K562 (cell line): ENCODE results near the gene BUB3. TPM values are rescaled to one million over a fixed set of nuclear protein-coding genes. Genes with fewer than 3 reads are reported as not detected.
A peak's percentile ranks its signal among the peaks of the same experiment; 100 is the strongest.

Experiments
- ATAC-seq: fragments of 200-7000 bp; cut with Tn5 transposase; 3 replicates; pipeline ENCODE4 v1.9.1; 2020; ENCODE audit warnings: moderate library complexity
- BruUV-seq: library from RNA; stranded (reverse); fragments of 400-500 nt; replicated peaks from 2 replicates; lab custom pipeline; 2021; lab: Mats Ljungman, UMichigan
- CTCF ChIA-PET: fragments of 300-600 bp; formaldehyde crosslinking; extraction: SDS; loops from one replicate; lab custom pipeline; 2021; ENCODE audit warnings: low intra/inter-chr PET ratio; lab: Yijun Ruan, JAX
- POLR2A ChIA-PET: fragments of 300-600, 350-650 bp; sonication (Branson Sonifier 250); formaldehyde crosslinking; extraction: SDS; loops from one replicate; lab custom pipeline; 2021; ENCODE audit warnings: antibody characterized with exemption, inconsistent platforms; lab: Yijun Ruan, JAX
- DNase-seq, 4 experiments: peaks; one replicate each; pipeline versions ENCODE4 v3.0.0 to v3.0.0-alpha.2; 2011 to 2018; ENCODE audit warnings: low spot score in 3 of 4, mixed read lengths in 3 of 4; ENCODE audit errors: extremely low read depth in 1 of 4
- FAIRE-seq: peaks from 2 replicates; lab custom pipeline; 2011; peaks lifted over from hg19 to GRCh38; lab: Jason Lieb, UNC
- H2AFZ ChIP-seq: 2 replicates; pipeline ENCODE4 v1.6.0; 2011; ENCODE audit warnings: low read depth, low read length, control low read depth, inconsistent platforms
- H3K27ac ChIP-seq: fragments of 200-600 bp; 3 replicates; pipeline ENCODE4 v1.8.0; 2011; ENCODE audit warnings: low read depth, mild to moderate bottlenecking, control low read depth, inconsistent platforms, low read length, moderate library complexity, mixed read lengths; ENCODE audit errors: extremely low read depth
- H3K27me3 ChIP-seq, 2 experiments: fragments of 300-600 bp in 1 of 2; 2 replicates in 1 of 2; 3 replicates in 1 of 2; pipeline versions ENCODE4 v1.6.0 to v1.8.0; 2011; ENCODE audit warnings: inconsistent platforms in 2 of 2, low read length in 2 of 2, mild to moderate bottlenecking in 1 of 2, mixed read lengths in 1 of 2, moderate library complexity in 1 of 2; ENCODE audit not compliant: control insufficient read depth in 2 of 2, insufficient read depth in 2 of 2
- H3K36me3 ChIP-seq: fragments of 300-600 bp; 3 replicates; pipeline ENCODE4 v1.8.0; 2011; ENCODE audit warnings: mild to moderate bottlenecking, low read length, inconsistent platforms; ENCODE audit not compliant: control insufficient read depth, insufficient read depth
- H3K4me1 ChIP-seq, 2 experiments: fragments of 200-600 bp in 1 of 2; replicated peaks in 1 of 2; 2 replicates in 1 of 2; 3 replicates in 1 of 2; pipeline versions ENCODE4 v1.5.1 to v1.8.0; 2011; ENCODE audit warnings: inconsistent platforms in 2 of 2, low read length in 2 of 2, mild to moderate bottlenecking in 1 of 2, mixed read lengths in 1 of 2, moderate library complexity in 1 of 2; ENCODE audit not compliant: control insufficient read depth in 2 of 2, insufficient read depth in 2 of 2
- H3K4me2 ChIP-seq: 2 replicates; pipeline ENCODE4 v1.6.1; 2011; ENCODE audit warnings: low read length, control low read depth, inconsistent platforms, mixed read lengths; ENCODE audit not compliant: insufficient read depth
- H3K4me3 ChIP-seq: fragments of 200-600 bp; sonication (generic), shearing (Covaris generic); 2 replicates; pipeline ENCODE4 v1.5.1; 2016; ENCODE audit warnings: control low read depth, inconsistent platforms
- H3K79me2 ChIP-seq: fragments of 200-600 bp; 3 replicates; pipeline ENCODE4 v1.8.0; 2011; ENCODE audit warnings: low read length, inconsistent platforms; ENCODE audit not compliant: control insufficient read depth, insufficient read depth
- H3K9ac ChIP-seq, 2 experiments: 2 replicates each; pipeline versions ENCODE4 v1.6.0 to v1.6.1; 2011; ENCODE audit warnings: low read depth in 2 of 2, low read length in 2 of 2, control low read depth in 1 of 2, inconsistent platforms in 1 of 2, mild to moderate bottlenecking in 1 of 2, mixed read lengths in 1 of 2; ENCODE audit not compliant: insufficient read depth in 1 of 2
- H3K9me1 ChIP-seq: one replicate; pipeline ENCODE4 v1.6.0; 2011; ENCODE audit warnings: inconsistent platforms, mild to moderate bottlenecking, low read length, moderate library complexity; ENCODE audit not compliant: control insufficient read depth, insufficient read depth
- H3K9me3 ChIP-seq: replicated peaks from 2 replicates; pipeline ENCODE4 v1.5.1; 2011; ENCODE audit warnings: low read depth, low read length, inconsistent platforms; ENCODE audit not compliant: control insufficient read depth, insufficient read depth
- H4K20me1 ChIP-seq: replicated peaks from 2 replicates; pipeline ENCODE4 v1.6.1; 2011; ENCODE audit warnings: low read length, inconsistent platforms, mixed read lengths; ENCODE audit not compliant: control insufficient read depth, insufficient read depth
- CBX8 ChIP-seq: fragments of 200-600 bp; sonication (generic); IDR thresholded peaks from 2 replicates; pipeline ENCODE4 v1.6.1; 2012; ENCODE audit warnings: borderline replicate concordance, mixed run types, low read depth, mild to moderate bottlenecking, moderate library complexity, mixed read lengths, low read length, control low read depth, inconsistent platforms; ENCODE audit not compliant: poor library complexity, severe bottlenecking; ENCODE audit errors: extremely low read depth
- CHD2 ChIP-seq: IDR thresholded peaks from 2 replicates; pipeline ENCODE4 v1.6.1; 2011; ENCODE audit warnings: low read depth, low read length
- GABPA ChIP-seq: fragments of 200-800 bp; sonication (Bioruptor generic); conservative IDR thresholded peaks from 2 replicates; pipeline ENCODE4 v1.6.1; 2016; ENCODE audit warnings: low read depth, missing genetic modification characterization, missing compliant biosample characterization
- PHB2 ChIP-seq: fragments of 450-650 bp; IDR thresholded peaks from 2 replicates; pipeline ENCODE4 v1.6.1; 2017; ENCODE audit warnings: low read depth
- RFX7 ChIP-seq: fragments of 250-450 bp; sonication (Bioruptor Pico); IDR thresholded peaks from 2 replicates; pipeline ENCODE4 v1.5.1; 2021; ENCODE audit warnings: mild to moderate bottlenecking
- ZNF354B ChIP-seq: fragments of 250-450 bp; sonication (Bioruptor Pico); IDR thresholded peaks from 2 replicates; pipeline ENCODE4 v1.4.0; 2020
- WGBS: fragments of 100-300 bp; shearing (Covaris generic); methylation state at CpG from one replicate; pipeline ENCODE4 v1.1.6; 2016; ENCODE audit warnings: low coverage, mixed read lengths; ENCODE audit not compliant: insufficient coverage; ENCODE audit errors: missing lambda C conversion rate; 5-methylcytosine and 5-hydroxymethylcytosine counted together
- in situ Hi-C: fragments of 300-500 bp; cut with MboI; formaldehyde crosslinking; loops from 4 replicates; pipeline ENCODE4 v1.15.0; 2018; ENCODE audit warnings: inconsistent platforms, mixed read lengths
- intact Hi-C: fragments of 100-400 bp; cut with micrococcal nuclease; formaldehyde crosslinking; loops from 2 replicates; pipeline ENCODE4 v1.14.2; 2022
- polyA plus RNA-seq, 8 experiments: library from polyadenylated mRNA; depleted of rRNA in 4 of 8; stranded (reverse) in 5 of 8; unstranded in 3 of 8; fragments of >200 nt; fragmentation: Nextera tagmentation in 2 of 8; fragmentation: Illumina TruSeq in 1 of 8; extraction: Ambion mirVana in 2 of 8; extraction: Trizol in 1 of 8; gene quantifications; 2 replicates each; pipeline versions ENCODE4 v1.2.1 to v1.2.3, GENCODE V29; 2011 to 2014; ENCODE audit warnings: inconsistent platforms in 1 of 8, missing spikeins in 1 of 8
- total RNA-seq, 7 experiments: library from RNA; depleted of rRNA in 6 of 7; stranded (reverse); fragments of >200 nt in 6 of 7; fragmentation: Illumina TruSeq in 2 of 7; extraction: Trizol in 2 of 7; gene quantifications; 2 replicates each; pipeline versions ENCODE4 v1.2.1 to v1.2.3, GENCODE V29; 2011 to 2021; ENCODE audit warnings: low replicate concordance in 1 of 7
- TF ChIP-seq, protein P1 (sequence below): fragments of 450-650 bp; IDR thresholded peaks from 2 replicates; pipeline ENCODE4 v1.6.1; 2016; ENCODE audit warnings: mild to moderate bottlenecking

BUB3 gene
- total and polyA plus RNA-seq, 9 of the 15 experiments (the other 6 are each of a cell fraction or from before 2014, with no cell fraction given) = 167 to 761 (median 225) TPM

DNA sequence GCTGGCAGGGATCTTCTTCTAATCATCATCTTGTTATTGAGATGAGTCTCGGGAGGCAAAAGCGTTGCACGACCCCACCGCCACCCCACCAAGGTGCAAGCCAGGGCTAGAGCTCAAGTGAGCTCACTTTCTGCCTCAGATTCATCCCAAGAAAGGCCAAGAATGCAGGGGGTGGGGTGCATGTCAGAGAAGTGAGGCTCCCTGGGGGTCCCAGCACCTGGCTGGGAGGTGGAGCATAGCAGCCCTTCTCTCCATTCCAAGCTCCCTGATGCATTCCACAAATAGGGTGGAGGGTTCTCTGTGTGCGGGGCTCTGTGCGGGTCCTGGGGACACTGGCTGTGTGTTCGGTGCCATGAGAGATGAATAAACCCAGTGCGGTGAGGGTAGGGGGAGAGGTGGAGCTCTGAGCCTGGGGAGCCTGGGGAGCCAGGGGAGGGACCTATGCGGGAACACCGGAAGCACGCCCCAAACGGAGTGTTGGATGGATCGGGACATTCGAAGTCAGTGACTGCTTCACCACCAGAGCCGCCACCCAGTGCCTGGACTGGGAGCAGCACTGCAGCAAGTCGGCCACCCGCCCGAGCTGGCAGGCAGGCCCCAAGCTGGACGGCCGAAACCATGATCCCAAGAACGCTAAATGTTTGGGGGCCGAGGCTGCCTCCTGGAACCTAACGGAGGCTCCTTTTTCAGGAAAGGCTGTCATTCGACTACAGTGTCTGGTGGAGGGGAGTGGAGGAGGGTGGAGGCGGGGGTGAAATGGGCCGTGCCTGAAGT is 36.4 kb upstream of the BUB3 start:
- ATAC-seq = peak; percentile 73
- no peak for DNase-seq
- ChIA-PET CTCF (no interaction called here), POLR2A (interaction anchor here (0.6 kb wide), 1 partner anchor 73 kb away, joined by 3 read pairs; no protein-coding TSS in a partner anchor)
- no peak overlapping the region for H3K9ac ChIP-seq
- peaks cover 0 to 3% of the 10 kb centered on the region in 2 experiments; a peak in 2 of 5 replicates for H3K4me1 ChIP-seq
- no peak overlapping the region for H3K4me2 ChIP-seq
- no TSS peak for BruUV-seq
- no peaks in the 10 kb centered on the region for H3K36me3 ChIP-seq
- H3K79me2 ChIP-seq = no peaks in the 10 kb centered on the region
- intact Hi-C loops = no loop called here
- TF ChIP-seq CHD2 (no peak), ZNF354B (no peak), PHB2 (no peak), CBX8 (no peak), RFX7 (CRISPR knock-in tag) (no peak), GABPA (tag) (0 out of 2 replicates have a peak, but pooled peaks have one; percentile 18)
- TF ChIP-seq, protein P1, sequence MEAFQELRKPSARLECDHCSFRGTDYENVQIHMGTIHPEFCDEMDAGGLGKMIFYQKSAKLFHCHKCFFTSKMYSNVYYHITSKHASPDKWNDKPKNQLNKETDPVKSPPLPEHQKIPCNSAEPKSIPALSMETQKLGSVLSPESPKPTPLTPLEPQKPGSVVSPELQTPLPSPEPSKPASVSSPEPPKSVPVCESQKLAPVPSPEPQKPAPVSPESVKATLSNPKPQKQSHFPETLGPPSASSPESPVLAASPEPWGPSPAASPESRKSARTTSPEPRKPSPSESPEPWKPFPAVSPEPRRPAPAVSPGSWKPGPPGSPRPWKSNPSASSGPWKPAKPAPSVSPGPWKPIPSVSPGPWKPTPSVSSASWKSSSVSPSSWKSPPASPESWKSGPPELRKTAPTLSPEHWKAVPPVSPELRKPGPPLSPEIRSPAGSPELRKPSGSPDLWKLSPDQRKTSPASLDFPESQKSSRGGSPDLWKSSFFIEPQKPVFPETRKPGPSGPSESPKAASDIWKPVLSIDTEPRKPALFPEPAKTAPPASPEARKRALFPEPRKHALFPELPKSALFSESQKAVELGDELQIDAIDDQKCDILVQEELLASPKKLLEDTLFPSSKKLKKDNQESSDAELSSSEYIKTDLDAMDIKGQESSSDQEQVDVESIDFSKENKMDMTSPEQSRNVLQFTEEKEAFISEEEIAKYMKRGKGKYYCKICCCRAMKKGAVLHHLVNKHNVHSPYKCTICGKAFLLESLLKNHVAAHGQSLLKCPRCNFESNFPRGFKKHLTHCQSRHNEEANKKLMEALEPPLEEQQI = no peak
- H3K4me3 ChIP-seq = no peak overlapping the region
- 6% methylated on average over 26 of the region's 26 CpGs for WGBS
- H3K27ac ChIP-seq = no peak overlapping the region
- peaks cover 4 to 30% of the 10 kb centered on the region in 2 experiments; a peak in 3 of 5 replicates for H3K27me3 ChIP-seq
- H2AFZ ChIP-seq = no peak overlapping the region
- H3K9me3 ChIP-seq = no peaks in the 10 kb centered on the region
- in situ Hi-C loops = no loop called here
- no peak for FAIRE-seq
- H3K9me1 ChIP-seq = no peaks in the 10 kb centered on the region
- no peaks in the 10 kb centered on the region for H4K20me1 ChIP-seq
